HEK293 (cell line): ENCODE measurements around the gene RBFOX2.

ENCODE experiments used
- CTCF ChIA-PET: fragments of 350-600 bp; formaldehyde crosslinking; extraction: SDS; loops from one replicate; lab custom pipeline; 2021; ENCODE audit warnings: antibody characterized with exemption; lab: Yijun Ruan, JAX
- POLR2A ChIA-PET: fragments of 300-600 bp; formaldehyde crosslinking; extraction: SDS; loops from one replicate; lab custom pipeline; 2020; ENCODE audit warnings: antibody characterized with exemption, inconsistent platforms; lab: Yijun Ruan, JAX
- H3K27ac ChIP-seq: fragments of 200-500 bp; sonication (Bioruptor generic); 2 replicates; pipeline ENCODE4 v1.5.1; 2014; ENCODE audit warnings: low read depth, low read length, control low read depth, inconsistent platforms; ENCODE audit errors: extremely low read depth
- H3K36me3 ChIP-seq, 2 experiments: fragments of 200-500 bp in 1 of 2; sonication (Bioruptor generic) in 1 of 2; 1 replicate in 1 of 2; 2 replicates in 1 of 2; pipeline ENCODE4 v1.5.1; 2014 to 2017; ENCODE audit warnings: inconsistent platforms in 2 of 2, low read length in 2 of 2; ENCODE audit not compliant: control insufficient read depth in 2 of 2, insufficient read depth in 1 of 2
- H3K4me1 ChIP-seq: fragments of 200-500 bp; sonication (Bioruptor generic); 2 replicates; pipeline ENCODE4 v1.5.1; 2014; ENCODE audit warnings: mild to moderate bottlenecking, low read length, inconsistent platforms; ENCODE audit not compliant: control insufficient read depth, insufficient read depth
- H3K4me3 ChIP-seq: 2 replicates; pipeline ENCODE4 v1.5.1; 2011; ENCODE audit warnings: low read depth, mild to moderate bottlenecking, control low read depth, low read length, moderate library complexity
- H3K9me3 ChIP-seq: fragments of 200-500 bp; sonication (Bioruptor generic); 2 replicates; pipeline ENCODE4 v1.5.1; 2014; ENCODE audit warnings: low read depth, low read length, inconsistent platforms; ENCODE audit not compliant: control insufficient read depth, insufficient read depth
- EGR2 ChIP-seq: fragments of 450-650 bp; formaldehyde crosslinking; IDR thresholded peaks from 2 replicates; pipeline ENCODE4 v1.5.1; 2016; ENCODE audit warnings: low read depth, missing biosample characterization, missing genetic modification characterization
- GLI4 ChIP-seq: fragments of 450-650 bp; formaldehyde crosslinking; IDR thresholded peaks from 2 replicates; pipeline ENCODE4 v1.5.1; 2016; ENCODE audit warnings: missing biosample characterization, missing genetic modification characterization
- HOXC10 ChIP-seq: sonication (generic); formaldehyde crosslinking; IDR thresholded peaks from 2 replicates; pipeline ENCODE4 v1.8.1; 2023; ENCODE audit warnings: mild to moderate bottlenecking, missing genetic modification reagents
- HOXD13 ChIP-seq: sonication (generic); formaldehyde crosslinking; IDR thresholded peaks from 2 replicates; pipeline ENCODE4 v1.8.0; 2022; ENCODE audit warnings: missing genetic modification reagents, borderline replicate concordance
- INSM2 ChIP-seq: fragments of 450-650 bp; formaldehyde crosslinking; IDR thresholded peaks from 2 replicates; pipeline ENCODE4 v1.5.1; 2016; ENCODE audit warnings: missing biosample characterization, missing genetic modification characterization
- KLF9 ChIP-seq: fragments of 450-650 bp; formaldehyde crosslinking; IDR thresholded peaks from 2 replicates; pipeline ENCODE4 v1.5.1; 2016; ENCODE audit warnings: missing biosample characterization, missing genetic modification characterization, low read depth
- SP3 ChIP-seq: fragments of 450-650 bp; formaldehyde crosslinking; IDR thresholded peaks from 2 replicates; pipeline ENCODE4 v1.5.1; 2016; ENCODE audit warnings: missing biosample characterization, missing genetic modification characterization
- TCF7L2 ChIP-seq: IDR thresholded peaks from 2 replicates; pipeline ENCODE4 v1.6.1; 2011; ENCODE audit warnings: low read depth, mild to moderate bottlenecking, inconsistent platforms, low read length, moderate library complexity, borderline replicate concordance
- ZBTB10 ChIP-seq: fragments of 450-650 bp; formaldehyde crosslinking; IDR thresholded peaks from 2 replicates; pipeline ENCODE4 v1.5.1; 2016; ENCODE audit warnings: missing biosample characterization, missing genetic modification characterization
- ZIC2 ChIP-seq: fragments of 450-650 bp; formaldehyde crosslinking; IDR thresholded peaks from 2 replicates; pipeline ENCODE4 v1.5.1; 2016; ENCODE audit warnings: missing biosample characterization, missing genetic modification characterization
- ZNF146 ChIP-seq: fragments of 450-650 bp; formaldehyde crosslinking; IDR thresholded peaks from 2 replicates; pipeline ENCODE4 v1.5.1; 2016; ENCODE audit warnings: missing biosample characterization, missing genetic modification characterization
- ZNF23 ChIP-seq: fragments of 450-650 bp; formaldehyde crosslinking; IDR thresholded peaks from 2 replicates; pipeline ENCODE4 v1.5.1; 2016; ENCODE audit warnings: missing biosample characterization, missing genetic modification characterization, borderline replicate concordance
- ZNF292 ChIP-seq: fragments of 450-650 bp; formaldehyde crosslinking; IDR thresholded peaks from 2 replicates; pipeline ENCODE4 v1.5.1; 2016; ENCODE audit warnings: low read depth, missing biosample characterization, missing genetic modification characterization, borderline replicate concordance
- ZNF350 ChIP-seq: fragments of 450-650 bp; formaldehyde crosslinking; IDR thresholded peaks from 2 replicates; pipeline ENCODE4 v1.5.0; 2017; ENCODE audit warnings: missing biosample characterization, mild to moderate bottlenecking, missing genetic modification characterization
- ZNF398 ChIP-seq: fragments of 450-650 bp; formaldehyde crosslinking; IDR thresholded peaks from 2 replicates; pipeline ENCODE4 v1.5.1; 2017; ENCODE audit warnings: missing biosample characterization, missing genetic modification characterization
- ZNF423 ChIP-seq: fragments of 450-650 bp; formaldehyde crosslinking; IDR thresholded peaks from 2 replicates; pipeline ENCODE4 v1.5.1; 2016; ENCODE audit warnings: missing biosample characterization, missing genetic modification characterization
- ZNF501 ChIP-seq: fragments of 450-650 bp; formaldehyde crosslinking; IDR thresholded peaks from 2 replicates; pipeline ENCODE4 v1.5.1; 2016; ENCODE audit warnings: missing biosample characterization, missing genetic modification characterization
- ZNF544 ChIP-seq: fragments of 450-650 bp; formaldehyde crosslinking; IDR thresholded peaks from 2 replicates; pipeline ENCODE4 v1.5.0; 2017; ENCODE audit warnings: missing biosample characterization, missing genetic modification characterization
- ZNF548 ChIP-seq: fragments of 450-650 bp; formaldehyde crosslinking; IDR thresholded peaks from 2 replicates; pipeline ENCODE4 v1.5.1; 2016; ENCODE audit warnings: missing biosample characterization, missing genetic modification characterization
- ZNF639 ChIP-seq: fragments of 450-650 bp; formaldehyde crosslinking; IDR thresholded peaks from 2 replicates; pipeline ENCODE4 v1.5.1; 2016; ENCODE audit warnings: missing biosample characterization, missing genetic modification characterization
- ZNF664 ChIP-seq: fragments of 450-650 bp; formaldehyde crosslinking; IDR thresholded peaks from 2 replicates; pipeline ENCODE4 v1.5.1; 2016; ENCODE audit warnings: missing biosample characterization, missing genetic modification characterization
- ZNF747 ChIP-seq: fragments of 450-650 bp; formaldehyde crosslinking; IDR thresholded peaks from 2 replicates; pipeline ENCODE4 v1.5.1; 2016; ENCODE audit warnings: missing biosample characterization, missing genetic modification characterization
- ZNF785 ChIP-seq: fragments of 450-650 bp; formaldehyde crosslinking; IDR thresholded peaks from 2 replicates; pipeline ENCODE4 v1.5.1; 2016; ENCODE audit warnings: missing biosample characterization, missing genetic modification characterization
- ZNF791 ChIP-seq: fragments of 450-650 bp; formaldehyde crosslinking; IDR thresholded peaks from 2 replicates; pipeline ENCODE4 v1.5.1; 2016; ENCODE audit warnings: missing biosample characterization, missing genetic modification characterization
- ZSCAN16 ChIP-seq: fragments of 450-650 bp; formaldehyde crosslinking; IDR thresholded peaks from 2 replicates; pipeline ENCODE4 v1.5.1; 2016; ENCODE audit warnings: missing biosample characterization, missing genetic modification characterization

The RBFOX2 gene

GRCh38 chr22:35736166-35736565, 292.5 kb downstream of the RBFOX2 start:
- TF ChIP-seq TCF7L2 (no peak), INSM2 (tag by site-specific recombination) (no peak), GLI4 (tag by site-specific recombination) (no peak), ZNF292 (tag by site-specific recombination) (no peak), HOXC10 (CRISPR knock-in tag) (no peak), HOXD13 (CRISPR knock-in tag) (no peak)
- TF ChIP-seq, all 188 proteins: peak for 0
- Histone ChIP-seq H3K27ac (no peak overlapping the region), H3K4me3 (no peak overlapping the region), H3K4me1 (no peaks in the 10 kb centered on the region), H3K9me3 (no peaks in the 10 kb centered on the region), H3K36me3 (peaks cover 0 to 11% of the 10 kb centered on the region in 2 experiments; a peak in 2 of 3 replicates)
- CTCF ChIA-PET: interaction anchor here (0.5 to 1.1 kb wide), 2 partner anchors 158 to 385 kb away, joined by 3 to 4 read pairs; no protein-coding TSS in a partner anchor
- POLR2A ChIA-PET: no interaction called here

GRCh38 chr22:35735542-35735941, 293.1 kb downstream of the RBFOX2 start:
- Histone ChIP-seq H3K9me3 (no peaks in the 10 kb centered on the region), H3K27ac (no peak overlapping the region), H3K36me3 (peaks cover 0 to 11% of the 10 kb centered on the region in 2 experiments; a peak in 2 of 3 replicates), H3K4me1 (no peaks in the 10 kb centered on the region), H3K4me3 (no peak overlapping the region)
- ChIA-PET POLR2A (no interaction called here), CTCF (interaction anchor here (1.1 kb wide), 1 partner anchor 158 kb away, joined by 3 read pairs; no protein-coding TSS in a partner anchor)
- TF ChIP-seq ZNF544 (tag by site-specific recombination) (no peak), ZNF23 (tag by site-specific recombination) (no peak), ZNF785 (no peak), SP3 (tag by site-specific recombination) (no peak), ZNF747 (tag by site-specific recombination) (no peak), KLF9 (tag by site-specific recombination) (no peak), ZNF350 (tag by site-specific recombination) (no peak), ZNF791 (tag by site-specific recombination) (no peak), ZNF423 (tag by site-specific recombination) (no peak), ZNF501 (tag by site-specific recombination) (no peak), ZNF664 (tag by site-specific recombination) (no peak)

- ChIA-PET POLR2A (no interaction called here), CTCF (no interaction called here)
- H3K4me1 ChIP-seq: no peaks in the 10 kb centered on the region
- H3K36me3 ChIP-seq: peaks cover 0 to 11% of the 10 kb centered on the region in 2 experiments; a peak in 2 of 3 replicates
- H3K27ac ChIP-seq: no peak overlapping the region
- no peaks in the 10 kb centered on the region for H3K9me3 ChIP-seq
- H3K4me3 ChIP-seq: no peak overlapping the region
- TF ChIP-seq EGR2 (tag by site-specific recombination) (no peak), ZIC2 (no peak), ZBTB10 (no peak), ZNF146 (tag by site-specific recombination) (no peak), ZNF639 (no peak), ZNF398 (no peak), ZNF548 (tag by site-specific recombination) (no peak), ZSCAN16 (tag by site-specific recombination) (no peak)
Observed at GRCh38 chr22:35734517-35734827, 294.2 kb downstream of the RBFOX2 start.
